ENCODE results near the gene RBBP8NL. TPM values are rescaled to one million over a fixed set of nuclear protein-coding genes. Genes with fewer than 3 reads are reported as not detected.

RBBP8NL gene
- total RNA-seq, 2 donors from 2014 or later: not detected

- intact Hi-C loops (cut with DNase I): loop anchor here in 1 of 2 donors (10.0 kb wide), 1 partner anchor 48 kb away; no protein-coding TSS in a partner anchor
- no peak for DNase-seq (ENCODE audit: low spot score)
Measured at GRCh38 chr20:62362991-62363919, 64.1 kb downstream of the RBBP8NL start.

- no peak for DNase-seq (ENCODE audit: low spot score)
- intact Hi-C loops (cut with DNase I): loop anchor here in 1 of 2 donors (10.0 kb wide), 1 partner anchor 48 kb away; no protein-coding TSS in a partner anchor
Measured at GRCh38 chr20:62362590-62362940, 64.8 kb downstream of the RBBP8NL start.

GRCh38 chr20:62361799-62362589 lies 65.3 kb downstream of the RBBP8NL start:
- DNase-seq (ENCODE audit: low spot score): no peak
- intact Hi-C loops (cut with DNase I): loop anchor here in 1 of 2 donors (10.0 kb wide), 1 partner anchor 47 kb away; no protein-coding TSS in a partner anchor

- intact Hi-C loops (cut with DNase I): loop anchor here in 1 of 2 donors (10.0 kb wide), 1 partner anchor 46 kb away; no protein-coding TSS in a partner anchor
- no peak for DNase-seq (ENCODE audit: low spot score)
Measured at GRCh38 chr20:62360854-62361798, 66.2 kb downstream of the RBBP8NL start.

Other genes starting within 250 kb of the RBBP8NL start
- gene MTG2, start 244.5 kb downstream of the RBBP8NL start, total RNA-seq: 10 to 100 TPM; 19.8 to 23.8 TPM
- not detected for gene HRH3, start 207.3 kb downstream of the RBBP8NL start, total RNA-seq
- gene OSBPL2, start 189.0 kb downstream of the RBBP8NL start, total RNA-seq: 10 to 100 TPM; 31.8 to 34.7 TPM
- gene ADRM1, start 124.5 kb downstream of the RBBP8NL start, total RNA-seq: 10 to 100 TPM; 60.9 to 70.3 TPM
- 100 to 1,000 TPM; 131 to 183 TPM for gene LAMA5, start 60.2 kb downstream of the RBBP8NL start, total RNA-seq
- 1,000 to 10,000 TPM; 1,227 to 1,253 TPM for gene RPS21, start 40.4 kb downstream of the RBBP8NL start, total RNA-seq
- gene CABLES2, start 20.3 kb downstream of the RBBP8NL start, total RNA-seq: 1 to 10 TPM; 3.4 to 3.8 TPM
- 1 to 10 TPM; 3.8 to 6.8 TPM for gene GATA5, start 48.5 kb upstream of the RBBP8NL start, total RNA-seq
- gene SLCO4A1, start 215.0 kb upstream of the RBBP8NL start, total RNA-seq: 10 to 100 TPM; 14.7 to 15.2 TPM